ENCODE results near the gene S100A12.

The S100A12 gene

GRCh38 chr1:153365696-153366095 lies 9.7 kb downstream of the S100A12 start:
- DNase-seq (ENCODE audit: low read depth): no peak

- DNase-seq (ENCODE audit: low read depth): no peak
Observed at GRCh38 chr1:153364766-153365666, 10.4 kb downstream of the S100A12 start.

GRCh38 chr1:153364156-153364555 lies 11.3 kb downstream of the S100A12 start:
- no peak for DNase-seq (ENCODE audit: low read depth)

GRCh38 chr1:153363641-153364040 lies 11.8 kb downstream of the S100A12 start:
- no peak for DNase-seq (ENCODE audit: low read depth)

GRCh38 chr1:153362187-153362775 lies 13.1 kb downstream of the S100A12 start:
- DNase-seq (ENCODE audit: low read depth): no peak

GRCh38 chr1:153361480-153362109 lies 13.8 kb downstream of the S100A12 start:
- no peak for DNase-seq (ENCODE audit: low read depth)

GRCh38 chr1:153360592-153361479 lies 14.6 kb downstream of the S100A12 start:
- no peak for DNase-seq (ENCODE audit: low read depth)

- no peak for DNase-seq (ENCODE audit: low read depth)
Observed at GRCh38 chr1:153360190-153360589, 15.2 kb downstream of the S100A12 start.

- DNase-seq (ENCODE audit: low read depth): no peak
Observed at GRCh38 chr1:153359241-153359640, 16.2 kb downstream of the S100A12 start.

GRCh38 chr1:153358691-153358975 lies 16.8 kb downstream of the S100A12 start:
- DNase-seq (ENCODE audit: low read depth): no peak

GRCh38 chr1:153357853-153358690 lies 17.3 kb downstream of the S100A12 start, which contains the start of gene S100A9:
TSS of gene S100A9 (plus strand) at chr1:153357854. CDS start at chr1:153358284, 430 bp downstream.
- no peak for DNase-seq (ENCODE audit: low read depth)

- no peak for DNase-seq (ENCODE audit: low read depth)
Observed at GRCh38 chr1:153357076-153357852, 18.2 kb downstream of the S100A12 start.

- no peak for DNase-seq (ENCODE audit: low read depth)
Observed at GRCh38 chr1:153356392-153357075, 18.9 kb downstream of the S100A12 start.

GRCh38 chr1:153355445-153356071 lies 19.9 kb downstream of the S100A12 start:
- DNase-seq (ENCODE audit: low read depth): no peak

GRCh38 chr1:153354515-153355193 lies 20.8 kb downstream of the S100A12 start:
- DNase-seq (ENCODE audit: low read depth): no peak

- DNase-seq (ENCODE audit: low read depth): no peak
Observed at GRCh38 chr1:153353226-153353947, 22.0 kb downstream of the S100A12 start.

- peak; percentile 11 for DNase-seq (ENCODE audit: low read depth)
Observed at GRCh38 chr1:153352523-153352922, 22.9 kb downstream of the S100A12 start.

Measured in GM04503 (cell line).